ENCODE results near the gene XYLT2.
A peak's percentile ranks its signal among the peaks of the same experiment; 100 is the strongest.

The XYLT2 gene

GRCh38 chr17:50362661-50363060 lies 16.7 kb downstream of the XYLT2 start:
- Histone ChIP-seq H3K9me3 (ENCODE audit: control insufficient read depth in 5 of 5, low read length in 5 of 5) (no peaks in the 10 kb centered on the region), H3K36me3 (ENCODE audit: control insufficient read depth in 5 of 5, insufficient read depth in 5 of 5, low read length in 5 of 5) (peaks cover 0 to 63% (median 56%) of the 10 kb centered on the region in 5 donors), H3K27ac (ENCODE audit: low read depth, low read length) (no peak overlapping the region), H3K9ac (ENCODE audit: low read length in 5 of 5) (peak overlapping the region in 1 of 5 donors; percentile 11), H3K27me3 (ENCODE audit: control insufficient read depth in 5 of 5, insufficient read depth in 4 of 5, low read length in 5 of 5) (no peaks in the 10 kb centered on the region), H3K4me1 (ENCODE audit: control insufficient read depth in 5 of 5, insufficient read depth in 5 of 5, low read length in 5 of 5) (peaks cover 0 to 7% (median 4%) of the 10 kb centered on the region in 5 donors), H3K4me3 (ENCODE audit: low read depth in 1 of 5, low read length in 5 of 5) (no peak overlapping the region)

GRCh38 chr17:50363217-50364060 lies 17.5 kb downstream of the XYLT2 start:
- no peak overlapping the region for H3K9ac ChIP-seq (ENCODE audit: low read length in 5 of 5)

GRCh38 chr17:50364061-50364458 lies 18.1 kb downstream of the XYLT2 start:
- Histone ChIP-seq H3K36me3 (ENCODE audit: control insufficient read depth in 5 of 5, insufficient read depth in 5 of 5, low read length in 5 of 5) (peaks cover 5 to 62% (median 59%) of the 10 kb centered on the region in 5 donors), H3K4me1 (ENCODE audit: control insufficient read depth in 5 of 5, insufficient read depth in 5 of 5, low read length in 5 of 5) (peaks cover 0 to 7% (median 4%) of the 10 kb centered on the region in 5 donors), H3K27ac (ENCODE audit: low read depth, low read length) (no peak overlapping the region), H3K9me3 (ENCODE audit: control insufficient read depth in 5 of 5, low read length in 5 of 5) (no peaks in the 10 kb centered on the region), H3K9ac (ENCODE audit: low read length in 5 of 5) (no peak overlapping the region), H3K27me3 (ENCODE audit: control insufficient read depth in 5 of 5, insufficient read depth in 4 of 5, low read length in 5 of 5) (no peaks in the 10 kb centered on the region), H3K4me3 (ENCODE audit: low read depth in 1 of 5, low read length in 5 of 5) (no peak overlapping the region)

More at GRCh38 chr17:50363217-50364060, 17.5 kb downstream of the XYLT2 start:
- Histone ChIP-seq H3K9me3 (ENCODE audit: control insufficient read depth in 5 of 5, low read length in 5 of 5) (no peaks in the 10 kb centered on the region), H3K36me3 (ENCODE audit: control insufficient read depth in 5 of 5, insufficient read depth in 5 of 5, low read length in 5 of 5) (peaks cover 0 to 63% (median 59%) of the 10 kb centered on the region in 5 donors), H3K4me1 (ENCODE audit: control insufficient read depth in 5 of 5, insufficient read depth in 5 of 5, low read length in 5 of 5) (peaks cover 0 to 7% (median 4%) of the 10 kb centered on the region in 5 donors), H3K27me3 (ENCODE audit: control insufficient read depth in 5 of 5, insufficient read depth in 4 of 5, low read length in 5 of 5) (no peaks in the 10 kb centered on the region), H3K4me3 (ENCODE audit: low read depth in 1 of 5, low read length in 5 of 5) (no peak overlapping the region), H3K27ac (ENCODE audit: low read depth, low read length) (no peak overlapping the region)

- peaks cover 9 to 62% (median 57%) of the 10 kb centered on the region in 5 donors for H3K36me3 ChIP-seq (ENCODE audit: control insufficient read depth in 5 of 5, insufficient read depth in 5 of 5, low read length in 5 of 5)
- H3K4me1 ChIP-seq (ENCODE audit: control insufficient read depth in 5 of 5, insufficient read depth in 5 of 5, low read length in 5 of 5): peaks cover 0 to 7% (median 4%) of the 10 kb centered on the region in 5 donors
- no peak overlapping the region for H3K9ac ChIP-seq (ENCODE audit: low read length in 5 of 5)
- no peaks in the 10 kb centered on the region for H3K9me3 ChIP-seq (ENCODE audit: control insufficient read depth in 5 of 5, low read length in 5 of 5)
- H3K4me3 ChIP-seq (ENCODE audit: low read depth in 1 of 5, low read length in 5 of 5): no peak overlapping the region
- no peaks in the 10 kb centered on the region for H3K27me3 ChIP-seq (ENCODE audit: control insufficient read depth in 5 of 5, insufficient read depth in 4 of 5, low read length in 5 of 5)
- no peak overlapping the region for H3K27ac ChIP-seq (ENCODE audit: low read depth, low read length)
Measured at GRCh38 chr17:50364715-50365114, 18.8 kb downstream of the XYLT2 start.

GRCh38 chr17:50365165-50365564 lies 19.2 kb downstream of the XYLT2 start:
- no peak overlapping the region for H3K9ac ChIP-seq (ENCODE audit: low read length in 5 of 5)
- H3K4me3 ChIP-seq (ENCODE audit: low read depth in 1 of 5, low read length in 5 of 5): no peak overlapping the region
- no peaks in the 10 kb centered on the region for H3K27me3 ChIP-seq (ENCODE audit: control insufficient read depth in 5 of 5, insufficient read depth in 4 of 5, low read length in 5 of 5)
- H3K36me3 ChIP-seq (ENCODE audit: control insufficient read depth in 5 of 5, insufficient read depth in 5 of 5, low read length in 5 of 5): peaks cover 9 to 62% (median 59%) of the 10 kb centered on the region in 5 donors
- no peaks in the 10 kb centered on the region for H3K9me3 ChIP-seq (ENCODE audit: control insufficient read depth in 5 of 5, low read length in 5 of 5)
- H3K4me1 ChIP-seq (ENCODE audit: control insufficient read depth in 5 of 5, insufficient read depth in 5 of 5, low read length in 5 of 5): peaks cover 0 to 7% (median 4%) of the 10 kb centered on the region in 5 donors
- no peak overlapping the region for H3K27ac ChIP-seq (ENCODE audit: low read depth, low read length)

GRCh38 chr17:50365649-50366393 lies 19.9 kb downstream of the XYLT2 start:
- Histone ChIP-seq H3K27me3 (ENCODE audit: control insufficient read depth in 5 of 5, insufficient read depth in 4 of 5, low read length in 5 of 5) (no peaks in the 10 kb centered on the region), H3K9ac (ENCODE audit: low read length in 5 of 5) (no peak overlapping the region), H3K36me3 (ENCODE audit: control insufficient read depth in 5 of 5, insufficient read depth in 5 of 5, low read length in 5 of 5) (peaks cover 9 to 61% (median 59%) of the 10 kb centered on the region in 5 donors)

GRCh38 chr17:50367401-50367800 lies 21.5 kb downstream of the XYLT2 start:
- H3K4me1 ChIP-seq (ENCODE audit: control insufficient read depth in 5 of 5, insufficient read depth in 5 of 5, low read length in 5 of 5): peaks cover 3 to 14% (median 10%) of the 10 kb centered on the region in 5 donors

More at GRCh38 chr17:50365649-50366393, 19.9 kb downstream of the XYLT2 start:
- Histone ChIP-seq H3K4me1 (ENCODE audit: control insufficient read depth in 5 of 5, insufficient read depth in 5 of 5, low read length in 5 of 5) (peaks cover 0 to 7% (median 4%) of the 10 kb centered on the region in 5 donors), H3K9me3 (ENCODE audit: control insufficient read depth in 5 of 5, low read length in 5 of 5) (no peaks in the 10 kb centered on the region), H3K27ac (ENCODE audit: low read depth, low read length) (no peak overlapping the region), H3K4me3 (ENCODE audit: low read depth in 1 of 5, low read length in 5 of 5) (no peak overlapping the region)

GRCh38 chr17:50370052-50370451 lies 24.1 kb downstream of the XYLT2 start:
- H3K27me3 ChIP-seq (ENCODE audit: control insufficient read depth in 5 of 5, insufficient read depth in 4 of 5, low read length in 5 of 5): no peaks in the 10 kb centered on the region
- H3K4me3 ChIP-seq (ENCODE audit: low read depth in 1 of 5, low read length in 5 of 5): no peak overlapping the region
- H3K4me1 ChIP-seq (ENCODE audit: control insufficient read depth in 5 of 5, insufficient read depth in 5 of 5, low read length in 5 of 5): peaks cover 3 to 19% (median 16%) of the 10 kb centered on the region in 5 donors
- peaks cover 9 to 55% (median 51%) of the 10 kb centered on the region in 5 donors for H3K36me3 ChIP-seq (ENCODE audit: control insufficient read depth in 5 of 5, insufficient read depth in 5 of 5, low read length in 5 of 5)
- H3K9me3 ChIP-seq (ENCODE audit: control insufficient read depth in 5 of 5, low read length in 5 of 5): no peaks in the 10 kb centered on the region
- no peak overlapping the region for H3K27ac ChIP-seq (ENCODE audit: low read depth, low read length)
- no peak overlapping the region for H3K9ac ChIP-seq (ENCODE audit: low read length in 5 of 5)

More at GRCh38 chr17:50367401-50367800, 21.5 kb downstream of the XYLT2 start:
- H3K9me3 ChIP-seq (ENCODE audit: control insufficient read depth in 5 of 5, low read length in 5 of 5): no peaks in the 10 kb centered on the region
- no peak overlapping the region for H3K9ac ChIP-seq (ENCODE audit: low read length in 5 of 5)
- no peaks in the 10 kb centered on the region for H3K27me3 ChIP-seq (ENCODE audit: control insufficient read depth in 5 of 5, insufficient read depth in 4 of 5, low read length in 5 of 5)
- H3K36me3 ChIP-seq (ENCODE audit: control insufficient read depth in 5 of 5, insufficient read depth in 5 of 5, low read length in 5 of 5): peaks cover 9 to 60% (median 55%) of the 10 kb centered on the region in 5 donors
- no peak overlapping the region for H3K27ac ChIP-seq (ENCODE audit: low read depth, low read length)
- no peak overlapping the region for H3K4me3 ChIP-seq (ENCODE audit: low read depth in 1 of 5, low read length in 5 of 5)

- H3K9me3 ChIP-seq (ENCODE audit: control insufficient read depth in 5 of 5, low read length in 5 of 5): no peaks in the 10 kb centered on the region
- H3K9ac ChIP-seq (ENCODE audit: low read length in 5 of 5): no peak overlapping the region
- H3K36me3 ChIP-seq (ENCODE audit: control insufficient read depth in 5 of 5, insufficient read depth in 5 of 5, low read length in 5 of 5): peaks cover 9 to 40% (median 38%) of the 10 kb centered on the region in 5 donors
- H3K4me1 ChIP-seq (ENCODE audit: control insufficient read depth in 5 of 5, insufficient read depth in 5 of 5, low read length in 5 of 5): peaks cover 3 to 19% (median 16%) of the 10 kb centered on the region in 5 donors
- no peaks in the 10 kb centered on the region for H3K27me3 ChIP-seq (ENCODE audit: control insufficient read depth in 5 of 5, insufficient read depth in 4 of 5, low read length in 5 of 5)
- H3K27ac ChIP-seq (ENCODE audit: low read depth, low read length): no peak overlapping the region
- H3K4me3 ChIP-seq (ENCODE audit: low read depth in 1 of 5, low read length in 5 of 5): no peak overlapping the region
Measured at GRCh38 chr17:50371526-50371925, 25.6 kb downstream of the XYLT2 start.
